NT2/D1 (cell line): ENCODE data around the gene CACUL1.

Experiments
- SUZ12 ChIP-seq: IDR thresholded peaks from 2 replicates; pipeline ENCODE4 v1.6.1; 2011; ENCODE audit not compliant: insufficient read length, insufficient read depth; ENCODE audit errors: extremely low read depth
- YY1 ChIP-seq: IDR thresholded peaks from 2 replicates; pipeline ENCODE4 v1.6.1; 2011; ENCODE audit not compliant: insufficient read length, insufficient read depth
- ZNF274 ChIP-seq: IDR thresholded peaks from 2 replicates; pipeline ENCODE4 v1.6.1; 2011; ENCODE audit warnings: mild to moderate bottlenecking, low read depth, low read length

- TF ChIP-seq SUZ12, result no peak
- TF ChIP-seq YY1, result no peak
- no peak for TF ChIP-seq ZNF274
These were observed 17.0 kb downstream of the CACUL1 start for GRCh38 chr10:118737603-118738302.
